ENCODE measurements around the gene C2orf81. TPM values are rescaled to one million over a fixed set of nuclear protein-coding genes. Genes with fewer than 3 reads are reported as not detected.

C2orf81 gene
- total RNA-seq, 1 donor from 2014 or later: 1.7 TPM

Other genes with a start within 250 kb of the C2orf81 start
- gene MOB1A, start 242.7 kb downstream of the C2orf81 start, total RNA-seq: 203 and 204 TPM in 2 replicates
- 418 and 439 TPM in 2 replicates for gene MTHFD2, start 223.0 kb downstream of the C2orf81 start, total RNA-seq
- gene SLC4A5, start 78.2 kb downstream of the C2orf81 start, total RNA-seq: 0.93 and 1.4 TPM in 2 replicates
- gene DCTN1, start 41.3 kb downstream of the C2orf81 start, total RNA-seq: 87.1 and 87.2 TPM in 2 replicates
- 72.1 and 78.2 TPM in 2 replicates for gene WDR54, start 111 bp upstream of the C2orf81 start, total RNA-seq
- gene RTKN, start 20.3 kb upstream of the C2orf81 start, total RNA-seq: 1.1 and 2.2 TPM in 2 replicates
- 51.8 and 54.5 TPM in 2 replicates for gene INO80B, start 33.5 kb upstream of the C2orf81 start, total RNA-seq
- 28.8 and 29.0 TPM in 2 replicates for gene WBP1, start 36.8 kb upstream of the C2orf81 start, total RNA-seq
- 84.2 and 85.7 TPM in 2 replicates for gene MOGS, start 43.8 kb upstream of the C2orf81 start, total RNA-seq
- gene MRPL53, start 51.1 kb upstream of the C2orf81 start, total RNA-seq: 89.0 and 115 TPM in 2 replicates
- 26.5 and 26.9 TPM in 2 replicates for gene CCDC142, start 61.4 kb upstream of the C2orf81 start, total RNA-seq
- 27.1 and 31.5 TPM in 2 replicates for gene TTC31, start 61.5 kb upstream of the C2orf81 start, total RNA-seq
- 0.36 and 0.40 TPM in 2 replicates for gene LBX2, start 78.0 kb upstream of the C2orf81 start, total RNA-seq
- gene PCGF1, start 86.1 kb upstream of the C2orf81 start, total RNA-seq: 43.3 and 45.8 TPM in 2 replicates
- 0.54 and 0.70 TPM in 2 replicates for gene TLX2, start 92.8 kb upstream of the C2orf81 start, total RNA-seq
- gene DQX1, start 104.6 kb upstream of the C2orf81 start, total RNA-seq: 0.59 and 0.68 TPM in 2 replicates
- gene AUP1, start 108.1 kb upstream of the C2orf81 start, total RNA-seq: 170 and 173 TPM in 2 replicates
- gene HTRA2, start 108.3 kb upstream of the C2orf81 start, total RNA-seq: 49.6 and 56.4 TPM in 2 replicates
- gene LOXL3, start 132.3 kb upstream of the C2orf81 start, total RNA-seq: 1.5 and 1.7 TPM in 2 replicates
- 33.8 and 34.2 TPM in 2 replicates for gene DOK1, start 133.1 kb upstream of the C2orf81 start, total RNA-seq
- gene M1AP, start 226.7 kb upstream of the C2orf81 start, total RNA-seq: not detected in 2 replicates
- 3.5 and 4.8 TPM in 2 replicates for gene SEMA4F, start 232.6 kb upstream of the C2orf81 start, total RNA-seq